Endothelial cell (in vitro differentiated cells): ENCODE measurements around the gene CYTH3. TPM values are rescaled to one million over a fixed set of nuclear protein-coding genes. Genes with fewer than 3 reads are reported as not detected.

ENCODE experiments used
- DNase-seq: peaks from one replicate; pipeline ENCODE4 v3.0.0; 2021; ENCODE audit warnings: low spot score
- H3K27ac Mint-ChIP-seq: one replicate; pipeline ENCODE4 v1.8.0; 2021; ENCODE audit warnings: mixed read lengths, inconsistent platforms; ENCODE audit not compliant: unreplicated experiment
- H3K27me3 Mint-ChIP-seq: one replicate; pipeline ENCODE4 v1.8.0; 2021; ENCODE audit warnings: mild to moderate bottlenecking, moderate library complexity, mixed read lengths, inconsistent platforms; ENCODE audit not compliant: unreplicated experiment
- H3K36me3 Mint-ChIP-seq: one replicate; pipeline ENCODE4 v1.8.0; 2021; ENCODE audit warnings: mild to moderate bottlenecking, low read depth, mixed read lengths, inconsistent platforms; ENCODE audit not compliant: unreplicated experiment
- H3K4me1 Mint-ChIP-seq: one replicate; pipeline ENCODE4 v1.8.0; 2021; ENCODE audit warnings: mild to moderate bottlenecking, mixed read lengths, inconsistent platforms; ENCODE audit not compliant: unreplicated experiment
- H3K4me3 Mint-ChIP-seq: one replicate; pipeline ENCODE4 v1.8.0; 2021; ENCODE audit warnings: mild to moderate bottlenecking, mixed read lengths, inconsistent platforms; ENCODE audit not compliant: unreplicated experiment
- H3K9me3 Mint-ChIP-seq: one replicate; pipeline ENCODE4 v1.8.0; 2021; ENCODE audit warnings: mixed read lengths, inconsistent platforms; ENCODE audit not compliant: unreplicated experiment
- long read RNA-seq: library from polyadenylated mRNA; unstranded; transcript quantifications from one replicate; pipeline ENCODE4 v2.0.0, GENCODE V29; 2020; ENCODE audit not compliant: unreplicated experiment
- total RNA-seq: library from RNA; stranded (reverse); fragmentation: NEBNext Ultra II Directional; extraction: Animal tissue kit (Norgen Biotek cat#: 25700); gene quantifications from one replicate; pipeline ENCODE4 v1.2.1, GENCODE V29; 2021; ENCODE audit not compliant: unreplicated experiment
- TF ChIP-seq, protein P1 (sequence below): fragments of 200-600 bp; sonication (generic); IDR thresholded peaks from one replicate; pipeline ENCODE4 v1.5.0; 2021; ENCODE audit warnings: antibody characterized with exemption; ENCODE audit not compliant: unreplicated experiment

Gene CYTH3, protein sequence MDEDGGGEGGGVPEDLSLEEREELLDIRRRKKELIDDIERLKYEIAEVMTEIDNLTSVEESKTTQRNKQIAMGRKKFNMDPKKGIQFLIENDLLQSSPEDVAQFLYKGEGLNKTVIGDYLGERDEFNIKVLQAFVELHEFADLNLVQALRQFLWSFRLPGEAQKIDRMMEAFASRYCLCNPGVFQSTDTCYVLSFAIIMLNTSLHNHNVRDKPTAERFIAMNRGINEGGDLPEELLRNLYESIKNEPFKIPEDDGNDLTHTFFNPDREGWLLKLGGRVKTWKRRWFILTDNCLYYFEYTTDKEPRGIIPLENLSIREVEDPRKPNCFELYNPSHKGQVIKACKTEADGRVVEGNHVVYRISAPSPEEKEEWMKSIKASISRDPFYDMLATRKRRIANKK
- total RNA-seq = 24.3 TPM
- long read RNA-seq, partial matches to known transcripts = 1 of 5 reads
- long read RNA-seq, other reads (novel, unspliced or antisense) = 4 of 5 reads

DNA sequence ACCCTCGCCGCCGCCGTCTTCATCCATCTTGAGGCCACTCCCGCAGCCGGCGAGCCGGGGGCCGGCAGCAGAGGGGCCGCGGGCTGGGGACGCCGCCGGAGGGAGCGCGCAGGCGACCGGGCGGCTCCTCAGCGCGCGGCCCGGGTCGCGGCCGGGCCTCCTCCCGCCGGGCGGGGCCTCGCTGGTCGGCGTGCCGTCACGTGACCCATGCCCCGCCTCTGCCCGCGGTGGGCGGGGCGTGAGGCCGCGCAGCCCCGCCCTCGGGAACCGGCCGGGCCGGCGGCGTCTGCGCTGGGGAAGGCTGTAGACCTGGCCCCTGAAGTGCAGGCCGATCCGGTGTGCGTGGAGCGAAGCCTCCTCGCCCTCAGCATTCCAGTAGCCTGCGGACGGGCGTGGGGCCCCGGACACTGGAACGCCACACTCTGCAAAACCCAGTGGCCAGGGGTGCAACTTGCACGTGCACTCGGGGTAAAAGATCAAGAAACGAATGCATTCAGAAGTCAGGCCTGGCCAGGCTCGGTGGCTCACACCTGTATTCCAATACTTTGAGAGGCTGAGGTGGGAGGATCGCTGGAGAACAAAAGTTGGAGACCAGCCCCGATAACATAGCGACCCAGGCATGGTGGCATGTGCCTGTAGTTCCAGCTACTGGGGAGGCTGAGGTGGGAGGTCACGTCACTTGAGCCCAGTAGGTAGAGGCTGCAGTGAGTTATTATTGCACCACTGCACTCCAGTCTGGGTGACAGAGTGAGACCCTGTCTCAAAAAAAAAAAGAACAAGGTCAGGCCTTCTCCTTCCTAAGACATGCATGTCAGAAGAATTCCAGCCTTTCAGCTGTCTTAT lies at the start of gene CYTH3:
Gene CYTH3, minus strand, starts transcription at position 144 of the 843 bp plus-strand sequence. Its CDS starts 117 bp downstream, at position 27.
- peaks cover 33% of the 10 kb centered on the region for H3K4me1 Mint-ChIP-seq
- no peaks in the 10 kb centered on the region for H3K9me3 Mint-ChIP-seq
- peak; percentile 88 for DNase-seq
- H3K27me3 Mint-ChIP-seq = peaks cover 13% of the 10 kb centered on the region
- H3K4me3 Mint-ChIP-seq = peak within 1 kb of the TSS; percentile 97
- TF ChIP-seq, protein P1, sequence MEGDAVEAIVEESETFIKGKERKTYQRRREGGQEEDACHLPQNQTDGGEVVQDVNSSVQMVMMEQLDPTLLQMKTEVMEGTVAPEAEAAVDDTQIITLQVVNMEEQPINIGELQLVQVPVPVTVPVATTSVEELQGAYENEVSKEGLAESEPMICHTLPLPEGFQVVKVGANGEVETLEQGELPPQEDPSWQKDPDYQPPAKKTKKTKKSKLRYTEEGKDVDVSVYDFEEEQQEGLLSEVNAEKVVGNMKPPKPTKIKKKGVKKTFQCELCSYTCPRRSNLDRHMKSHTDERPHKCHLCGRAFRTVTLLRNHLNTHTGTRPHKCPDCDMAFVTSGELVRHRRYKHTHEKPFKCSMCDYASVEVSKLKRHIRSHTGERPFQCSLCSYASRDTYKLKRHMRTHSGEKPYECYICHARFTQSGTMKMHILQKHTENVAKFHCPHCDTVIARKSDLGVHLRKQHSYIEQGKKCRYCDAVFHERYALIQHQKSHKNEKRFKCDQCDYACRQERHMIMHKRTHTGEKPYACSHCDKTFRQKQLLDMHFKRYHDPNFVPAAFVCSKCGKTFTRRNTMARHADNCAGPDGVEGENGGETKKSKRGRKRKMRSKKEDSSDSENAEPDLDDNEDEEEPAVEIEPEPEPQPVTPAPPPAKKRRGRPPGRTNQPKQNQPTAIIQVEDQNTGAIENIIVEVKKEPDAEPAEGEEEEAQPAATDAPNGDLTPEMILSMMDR = no peak
- peak within 1 kb of the TSS; percentile 42 for H3K27ac Mint-ChIP-seq
- peaks cover 7% of the 10 kb centered on the region for H3K36me3 Mint-ChIP-seq

DNA sequence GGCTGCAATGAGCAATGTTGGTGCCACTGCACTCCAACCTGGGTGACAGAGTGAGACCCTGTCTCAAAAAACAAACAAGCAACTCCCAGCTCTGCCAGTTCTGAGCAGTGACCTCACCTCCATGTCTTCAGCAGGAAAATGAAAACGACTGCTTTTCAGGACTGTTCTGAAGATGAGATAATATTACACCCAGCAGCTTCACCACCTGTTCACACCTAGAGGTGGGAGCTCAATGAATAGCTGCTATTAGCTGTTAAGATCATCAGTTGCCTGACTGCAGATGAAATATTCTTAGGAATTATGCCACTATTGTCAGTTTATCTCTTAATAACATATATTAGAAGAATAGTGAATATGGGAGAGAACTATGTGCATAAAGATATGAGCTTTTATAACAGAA lies 48.4 kb upstream of the CYTH3 start:
- Mint-ChIP-seq H3K4me3 (no peak overlapping the region), H3K27ac (no peak overlapping the region), H3K4me1 (peaks cover 9% of the 10 kb centered on the region), H3K9me3 (no peaks in the 10 kb centered on the region), H3K27me3 (peaks cover 3% of the 10 kb centered on the region), H3K36me3 (no peaks in the 10 kb centered on the region)
- TF ChIP-seq, protein P1 = no peak
- no peak for DNase-seq

DNA sequence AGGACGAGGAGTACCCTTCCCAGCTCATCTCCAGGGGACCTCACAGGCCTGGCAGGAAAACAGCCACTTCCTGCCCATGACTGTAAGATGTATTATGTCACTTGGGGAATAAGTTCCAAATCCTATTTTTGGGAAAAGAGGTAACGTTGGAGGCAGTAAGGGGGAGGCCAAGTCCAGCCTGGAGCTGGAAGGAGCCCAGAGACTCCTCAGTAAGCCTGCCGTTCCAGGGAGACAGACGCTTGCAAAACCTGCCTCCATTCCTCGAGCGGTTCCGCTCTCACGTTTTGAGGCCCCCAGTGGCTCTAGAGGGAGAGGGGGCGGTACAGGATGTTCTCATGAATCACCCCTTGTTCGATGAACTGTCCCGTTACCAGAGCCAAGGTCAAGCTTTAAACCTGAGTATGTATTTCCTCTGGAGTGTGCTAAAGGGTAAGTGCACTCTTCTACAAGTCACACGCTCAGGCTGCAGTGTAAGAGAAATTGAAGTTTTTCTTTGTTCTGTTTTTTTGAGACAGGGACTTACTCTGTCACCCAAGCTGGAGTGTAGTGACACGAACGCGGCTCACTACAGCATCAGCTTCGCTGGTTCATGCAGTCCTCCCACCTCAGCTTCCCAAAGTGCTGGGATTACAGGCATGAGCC lies 45.5 kb upstream of the CYTH3 start:
- H3K27ac Mint-ChIP-seq = peak overlapping the region; percentile 64
- no peak for DNase-seq
- no peaks in the 10 kb centered on the region for H3K36me3 Mint-ChIP-seq
- no peaks in the 10 kb centered on the region for H3K9me3 Mint-ChIP-seq
- H3K27me3 Mint-ChIP-seq = no peaks in the 10 kb centered on the region
- TF ChIP-seq, protein P1 = no peak
- H3K4me3 Mint-ChIP-seq = no peak overlapping the region
- H3K4me1 Mint-ChIP-seq = peaks cover 9% of the 10 kb centered on the region

DNA sequence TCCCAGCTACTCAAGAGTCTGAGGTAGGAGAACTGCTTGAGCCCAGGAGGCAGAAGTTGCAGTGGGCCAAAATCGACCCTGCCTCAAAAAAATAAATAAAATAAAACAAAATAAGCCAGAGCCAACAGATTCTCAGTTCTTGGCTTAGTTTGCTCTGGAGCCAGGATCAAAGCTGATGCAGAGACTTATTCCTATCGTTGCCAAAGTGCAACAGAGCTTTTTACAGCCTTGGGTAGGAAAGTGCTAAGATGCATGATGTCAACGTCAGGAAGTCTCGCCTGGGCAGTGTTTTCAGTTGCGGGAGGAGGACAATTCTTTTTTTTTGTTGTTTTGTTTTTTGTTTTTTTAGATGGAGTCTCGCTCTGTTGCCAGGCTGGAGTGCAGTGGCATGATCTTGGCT lies 43.8 kb upstream of the CYTH3 start:
- H3K27ac Mint-ChIP-seq = no peak overlapping the region

More for the DNA sequence above, 43.8 kb upstream of the CYTH3 start:
- no peak for DNase-seq
- Mint-ChIP-seq H3K9me3 (no peaks in the 10 kb centered on the region), H3K4me3 (no peak overlapping the region), H3K4me1 (peaks cover 9% of the 10 kb centered on the region), H3K27me3 (no peaks in the 10 kb centered on the region), H3K36me3 (no peaks in the 10 kb centered on the region)
- TF ChIP-seq, protein P1 = no peak
